Neural cell (in vitro differentiated cells): ENCODE data around the gene TYW1B.
"Not testable (repeated sequence)": the region's sequence is repeated elsewhere in the genome, so short reads cannot be mapped to it uniquely, and the experiment has no call there.

Source experiments
- CTCF ChIP-seq: fragments of 450-650 bp; IDR thresholded peaks from 2 replicates; pipeline ENCODE4 v1.5.1; 2014; ENCODE audit warnings: antibody characterized with exemption, mild to moderate bottlenecking, moderate library complexity; ENCODE audit not compliant: poor library complexity, severe bottlenecking
- POLR2AphosphoS5 ChIP-seq: IDR thresholded peaks from 2 replicates; pipeline ENCODE4 v1.6.1; 2012

- TF ChIP-seq CTCF = peak; percentile 46
- not testable (repeated sequence) for TF ChIP-seq POLR2AphosphoS5
Observed at GRCh38 chr7:72635273-72635908, 192.6 kb downstream of the TYW1B start.
